SK-N-SH (cell line): ENCODE data around the gene HNRNPC.

Source experiments
- EP300 ChIP-seq, 2 experiments: IDR thresholded peaks; 2 replicates each; pipeline versions ENCODE4 v1.4.0 to v1.6.1; 2012; ENCODE audit warnings: borderline replicate concordance in 1 of 2, low read depth in 1 of 2, low read length in 1 of 2
- EZH2phosphoT487 ChIP-seq: fragments of 200-600 bp; sonication (generic); IDR thresholded peaks from 2 replicates; pipeline ENCODE4 v1.6.1; 2017; ENCODE audit warnings: low read depth, mixed run types, mild to moderate bottlenecking, antibody characterized with exemption, moderate library complexity, borderline replicate concordance
- FOSL2 ChIP-seq: IDR thresholded peaks from 2 replicates; pipeline ENCODE4 v1.4.0; 2012; ENCODE audit warnings: low read depth, mild to moderate bottlenecking, moderate library complexity, borderline replicate concordance
- JUND ChIP-seq: IDR thresholded peaks from 2 replicates; pipeline ENCODE4 v1.4.0; 2012
- MEF2A ChIP-seq: IDR thresholded peaks from 2 replicates; pipeline ENCODE4 v1.4.0; 2012; ENCODE audit warnings: low read depth, borderline replicate concordance
- MXI1 ChIP-seq: IDR thresholded peaks from 2 replicates; pipeline ENCODE4 v1.6.1; 2012; ENCODE audit warnings: mild to moderate bottlenecking, low read depth, low read length, improper control_type of control experiment
- POLR2AphosphoS5 ChIP-seq: IDR thresholded peaks from 2 replicates; pipeline ENCODE4 v1.6.1; 2012; ENCODE audit warnings: low read depth, low read length
- TAF1 ChIP-seq: IDR thresholded peaks from 2 replicates; pipeline ENCODE4 v1.6.1; 2012; ENCODE audit warnings: low read depth, mild to moderate bottlenecking, low read length, moderate library complexity, borderline replicate concordance
- TF ChIP-seq, protein P1 (sequence below): fragments of 200-600 bp; sonication (generic); IDR thresholded peaks from 2 replicates; pipeline ENCODE4 v1.6.1; 2017; ENCODE audit warnings: antibody characterized with exemption, mild to moderate bottlenecking, moderate library complexity
- TF ChIP-seq, protein P2 (sequence below): IDR thresholded peaks from 2 replicates; pipeline ENCODE4 v1.6.1; 2012; ENCODE audit warnings: mild to moderate bottlenecking, low read depth, low read length, moderate library complexity
- TF ChIP-seq, protein P3 (sequence below): IDR thresholded peaks from 2 replicates; pipeline ENCODE4 v1.4.0; 2012; ENCODE audit warnings: low read depth
- TF ChIP-seq, protein P4 (sequence below): fragments of 150-350 bp; IDR thresholded peaks from 2 replicates; pipeline ENCODE4 v1.6.1; 2016; ENCODE audit warnings: mild to moderate bottlenecking, low read depth, low read length
- TF ChIP-seq, protein P5 (sequence below): fragments of 150-350 bp; IDR thresholded peaks from 2 replicates; pipeline ENCODE4 v1.6.1; 2017; ENCODE audit warnings: antibody characterized with exemption, low read length, low read depth, borderline replicate concordance

DNA sequence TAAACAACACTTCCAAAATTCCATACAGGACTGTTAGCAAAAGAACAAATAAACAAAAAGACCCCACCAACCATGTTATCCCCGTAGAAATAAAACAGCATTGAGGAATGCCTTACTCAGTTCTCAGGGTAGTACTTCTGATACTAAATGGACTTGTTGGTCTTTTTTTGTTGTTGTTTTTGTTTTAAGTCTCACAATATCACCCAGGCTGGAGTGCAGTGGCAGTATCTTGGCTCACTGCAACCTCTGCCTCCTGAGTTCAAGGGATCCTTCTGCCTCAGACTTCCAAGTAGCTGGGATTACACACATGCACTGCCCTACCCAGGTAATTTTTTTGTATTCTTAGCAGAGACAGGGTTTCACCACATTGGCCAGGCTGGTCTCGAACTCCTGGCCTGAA is 17.1 kb downstream of the HNRNPC start:
- TF ChIP-seq MXI1, result no peak
- TF ChIP-seq, protein P1, sequence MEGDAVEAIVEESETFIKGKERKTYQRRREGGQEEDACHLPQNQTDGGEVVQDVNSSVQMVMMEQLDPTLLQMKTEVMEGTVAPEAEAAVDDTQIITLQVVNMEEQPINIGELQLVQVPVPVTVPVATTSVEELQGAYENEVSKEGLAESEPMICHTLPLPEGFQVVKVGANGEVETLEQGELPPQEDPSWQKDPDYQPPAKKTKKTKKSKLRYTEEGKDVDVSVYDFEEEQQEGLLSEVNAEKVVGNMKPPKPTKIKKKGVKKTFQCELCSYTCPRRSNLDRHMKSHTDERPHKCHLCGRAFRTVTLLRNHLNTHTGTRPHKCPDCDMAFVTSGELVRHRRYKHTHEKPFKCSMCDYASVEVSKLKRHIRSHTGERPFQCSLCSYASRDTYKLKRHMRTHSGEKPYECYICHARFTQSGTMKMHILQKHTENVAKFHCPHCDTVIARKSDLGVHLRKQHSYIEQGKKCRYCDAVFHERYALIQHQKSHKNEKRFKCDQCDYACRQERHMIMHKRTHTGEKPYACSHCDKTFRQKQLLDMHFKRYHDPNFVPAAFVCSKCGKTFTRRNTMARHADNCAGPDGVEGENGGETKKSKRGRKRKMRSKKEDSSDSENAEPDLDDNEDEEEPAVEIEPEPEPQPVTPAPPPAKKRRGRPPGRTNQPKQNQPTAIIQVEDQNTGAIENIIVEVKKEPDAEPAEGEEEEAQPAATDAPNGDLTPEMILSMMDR, result no peak
- no peak for TF ChIP-seq POLR2AphosphoS5
- TF ChIP-seq JUND, result no peak
- TF ChIP-seq, protein P2, sequence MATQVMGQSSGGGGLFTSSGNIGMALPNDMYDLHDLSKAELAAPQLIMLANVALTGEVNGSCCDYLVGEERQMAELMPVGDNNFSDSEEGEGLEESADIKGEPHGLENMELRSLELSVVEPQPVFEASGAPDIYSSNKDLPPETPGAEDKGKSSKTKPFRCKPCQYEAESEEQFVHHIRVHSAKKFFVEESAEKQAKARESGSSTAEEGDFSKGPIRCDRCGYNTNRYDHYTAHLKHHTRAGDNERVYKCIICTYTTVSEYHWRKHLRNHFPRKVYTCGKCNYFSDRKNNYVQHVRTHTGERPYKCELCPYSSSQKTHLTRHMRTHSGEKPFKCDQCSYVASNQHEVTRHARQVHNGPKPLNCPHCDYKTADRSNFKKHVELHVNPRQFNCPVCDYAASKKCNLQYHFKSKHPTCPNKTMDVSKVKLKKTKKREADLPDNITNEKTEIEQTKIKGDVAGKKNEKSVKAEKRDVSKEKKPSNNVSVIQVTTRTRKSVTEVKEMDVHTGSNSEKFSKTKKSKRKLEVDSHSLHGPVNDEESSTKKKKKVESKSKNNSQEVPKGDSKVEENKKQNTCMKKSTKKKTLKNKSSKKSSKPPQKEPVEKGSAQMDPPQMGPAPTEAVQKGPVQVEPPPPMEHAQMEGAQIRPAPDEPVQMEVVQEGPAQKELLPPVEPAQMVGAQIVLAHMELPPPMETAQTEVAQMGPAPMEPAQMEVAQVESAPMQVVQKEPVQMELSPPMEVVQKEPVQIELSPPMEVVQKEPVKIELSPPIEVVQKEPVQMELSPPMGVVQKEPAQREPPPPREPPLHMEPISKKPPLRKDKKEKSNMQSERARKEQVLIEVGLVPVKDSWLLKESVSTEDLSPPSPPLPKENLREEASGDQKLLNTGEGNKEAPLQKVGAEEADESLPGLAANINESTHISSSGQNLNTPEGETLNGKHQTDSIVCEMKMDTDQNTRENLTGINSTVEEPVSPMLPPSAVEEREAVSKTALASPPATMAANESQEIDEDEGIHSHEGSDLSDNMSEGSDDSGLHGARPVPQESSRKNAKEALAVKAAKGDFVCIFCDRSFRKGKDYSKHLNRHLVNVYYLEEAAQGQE, result no peak
- no peak for TF ChIP-seq TAF1
- TF ChIP-seq MEF2A, result no peak
- TF ChIP-seq EP300 (IDR thresholded peaks at IDR 0.05; ENCODE audit: borderline replicate concordance in 1 of 2, low read depth in 1 of 2, low read length in 1 of 2), result no peak
- TF ChIP-seq, protein P3, sequence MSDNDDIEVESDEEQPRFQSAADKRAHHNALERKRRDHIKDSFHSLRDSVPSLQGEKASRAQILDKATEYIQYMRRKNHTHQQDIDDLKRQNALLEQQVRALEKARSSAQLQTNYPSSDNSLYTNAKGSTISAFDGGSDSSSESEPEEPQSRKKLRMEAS, result no peak
- TF ChIP-seq, protein P4, sequence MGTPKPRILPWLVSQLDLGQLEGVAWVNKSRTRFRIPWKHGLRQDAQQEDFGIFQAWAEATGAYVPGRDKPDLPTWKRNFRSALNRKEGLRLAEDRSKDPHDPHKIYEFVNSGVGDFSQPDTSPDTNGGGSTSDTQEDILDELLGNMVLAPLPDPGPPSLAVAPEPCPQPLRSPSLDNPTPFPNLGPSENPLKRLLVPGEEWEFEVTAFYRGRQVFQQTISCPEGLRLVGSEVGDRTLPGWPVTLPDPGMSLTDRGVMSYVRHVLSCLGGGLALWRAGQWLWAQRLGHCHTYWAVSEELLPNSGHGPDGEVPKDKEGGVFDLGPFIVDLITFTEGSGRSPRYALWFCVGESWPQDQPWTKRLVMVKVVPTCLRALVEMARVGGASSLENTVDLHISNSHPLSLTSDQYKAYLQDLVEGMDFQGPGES, result no peak
- TF ChIP-seq, protein P5, sequence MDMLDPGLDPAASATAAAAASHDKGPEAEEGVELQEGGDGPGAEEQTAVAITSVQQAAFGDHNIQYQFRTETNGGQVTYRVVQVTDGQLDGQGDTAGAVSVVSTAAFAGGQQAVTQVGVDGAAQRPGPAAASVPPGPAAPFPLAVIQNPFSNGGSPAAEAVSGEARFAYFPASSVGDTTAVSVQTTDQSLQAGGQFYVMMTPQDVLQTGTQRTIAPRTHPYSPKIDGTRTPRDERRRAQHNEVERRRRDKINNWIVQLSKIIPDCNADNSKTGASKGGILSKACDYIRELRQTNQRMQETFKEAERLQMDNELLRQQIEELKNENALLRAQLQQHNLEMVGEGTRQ, result no peak
- TF ChIP-seq FOSL2, result no peak
- no peak for TF ChIP-seq EZH2phosphoT487
